D721Med (cell line): Measurements from ENCODE around the gene NAALADL2.
A peak's percentile ranks its signal among the peaks of the same experiment; 100 is the strongest.

ENCODE experiments used
- DNase-seq: peaks from one replicate; pipeline ENCODE4 v3.0.0; 2011; ENCODE audit warnings: low spot score; ENCODE audit not compliant: insufficient read length
- FAIRE-seq: peaks from 2 replicates; lab custom pipeline; 2011; peaks lifted over from hg19 to GRCh38; lab: Jason Lieb, UNC
- CTCF ChIP-seq: IDR thresholded peaks from 2 replicates; pipeline ENCODE4 v1.5.1; 2012; ENCODE audit warnings: mild to moderate bottlenecking, control low read depth; ENCODE audit not compliant: insufficient read depth; ENCODE audit errors: missing control alignments

Gene NAALADL2

GRCh38 chr3:175585898-175586297 lies 726.8 kb downstream of the NAALADL2 start:
- FAIRE-seq, result no peak
- TF ChIP-seq CTCF, result no peak
- no peak for DNase-seq

- DNase-seq (no peak), FAIRE-seq (no peak)
- no peak for TF ChIP-seq CTCF
Measured at GRCh38 chr3:175590745-175591144, 731.6 kb downstream of the NAALADL2 start.

- no peak for FAIRE-seq
- no peak for TF ChIP-seq CTCF
- no peak for DNase-seq
Measured at GRCh38 chr3:175591375-175591774, 732.2 kb downstream of the NAALADL2 start.

- no peak for FAIRE-seq
- no peak for TF ChIP-seq CTCF
Measured at GRCh38 chr3:175593331-175593730, 734.2 kb downstream of the NAALADL2 start.

GRCh38 chr3:175598740-175599139 lies 739.6 kb downstream of the NAALADL2 start:
- FAIRE-seq (peak; percentile 29), DNase-seq (no peak)
- no peak for TF ChIP-seq CTCF

More at GRCh38 chr3:175593331-175593730, 734.2 kb downstream of the NAALADL2 start:
- no peak for DNase-seq

GRCh38 chr3:175601521-175601920 lies 742.4 kb downstream of the NAALADL2 start:
- TF ChIP-seq CTCF, result no peak
- FAIRE-seq, result no peak
- no peak for DNase-seq

GRCh38 chr3:175605851-175606250 lies 746.7 kb downstream of the NAALADL2 start:
- TF ChIP-seq CTCF, result no peak
- DNase-seq (no peak), FAIRE-seq (no peak)
